H9 (cell line): ENCODE data around the gene CACNA1D. TPM values are rescaled to one million over a fixed set of nuclear protein-coding genes. Genes with fewer than 3 reads are reported as not detected.

ENCODE experiments used
- DNase-seq: peaks from one replicate; pipeline ENCODE4 v3.0.0-alpha.2; 2017
- H2AFZ ChIP-seq: one replicate; pipeline ENCODE4 v1.6.1; 2013; ENCODE audit warnings: mild to moderate bottlenecking, low read length, control low read depth, moderate library complexity
- H2AK5ac ChIP-seq: 2 replicates; pipeline ENCODE4 v1.6.1; 2013; ENCODE audit warnings: low read length, control low read depth, mixed read lengths; ENCODE audit not compliant: insufficient read length
- H2BK120ac ChIP-seq: one replicate; pipeline ENCODE4 v1.6.1; 2013; ENCODE audit warnings: low read depth, mild to moderate bottlenecking, low read length, control low read depth, inconsistent platforms; ENCODE audit not compliant: poor library complexity, severe bottlenecking
- H2BK12ac ChIP-seq: 2 replicates; pipeline ENCODE4 v1.6.1; 2013; ENCODE audit warnings: low read length, control low read depth, mixed read lengths, low read depth; ENCODE audit not compliant: insufficient read length
- H2BK15ac ChIP-seq: 2 replicates; pipeline ENCODE4 v1.6.1; 2013; ENCODE audit warnings: low read depth, low read length, control low read depth
- H2BK20ac ChIP-seq: one replicate; pipeline ENCODE4 v1.6.1; 2013; ENCODE audit warnings: low read depth, mild to moderate bottlenecking, low read length, control low read depth, inconsistent platforms; ENCODE audit not compliant: poor library complexity, severe bottlenecking
- H2BK5ac ChIP-seq: 2 replicates; pipeline ENCODE4 v1.6.1; 2013; ENCODE audit warnings: low read length, control low read depth, mixed read lengths; ENCODE audit not compliant: insufficient read length
- H3K14ac ChIP-seq: 2 replicates; pipeline ENCODE4 v1.6.1; 2013; ENCODE audit warnings: low read length, control low read depth; ENCODE audit not compliant: insufficient read depth
- H3K18ac ChIP-seq: 2 replicates; pipeline ENCODE4 v1.6.1; 2013; ENCODE audit warnings: low read depth, mild to moderate bottlenecking, mixed read lengths, low read length, control low read depth; ENCODE audit not compliant: insufficient read length
- H3K23ac ChIP-seq: 2 replicates; pipeline ENCODE4 v1.6.1; 2013; ENCODE audit warnings: low read length, control low read depth, mixed read lengths, low read depth; ENCODE audit not compliant: insufficient read length
- H3K23me2 ChIP-seq: 2 replicates; pipeline ENCODE4 v1.6.1; 2013; ENCODE audit warnings: low read depth, mild to moderate bottlenecking, mixed read lengths, low read length, control low read depth; ENCODE audit not compliant: insufficient read length, poor library complexity, severe bottlenecking
- H3K27ac ChIP-seq: 2 replicates; pipeline ENCODE4 v1.5.1; 2013; ENCODE audit warnings: low read length, control low read depth, mixed read lengths, low read depth; ENCODE audit not compliant: insufficient read length
- H3K27me3 ChIP-seq: 2 replicates; pipeline ENCODE4 v1.6.1; 2013; ENCODE audit warnings: low read length, control low read depth, inconsistent platforms; ENCODE audit not compliant: insufficient read depth
- H3K4ac ChIP-seq: 2 replicates; pipeline ENCODE4 v1.6.1; 2013; ENCODE audit warnings: low read depth, mild to moderate bottlenecking, control low read depth, inconsistent platforms, low read length, moderate library complexity
- H3K4me1 ChIP-seq: 2 replicates; pipeline ENCODE4 v1.6.1; 2013; ENCODE audit warnings: low read length, control low read depth, inconsistent platforms; ENCODE audit not compliant: insufficient read depth
- H3K4me2 ChIP-seq: 2 replicates; pipeline ENCODE4 v1.6.1; 2013; ENCODE audit warnings: low read length, control low read depth, mixed read lengths; ENCODE audit not compliant: insufficient read length, insufficient read depth
- H3K56ac ChIP-seq: 2 replicates; pipeline ENCODE4 v1.6.1; 2013; ENCODE audit warnings: low read depth, mild to moderate bottlenecking, mixed read lengths, low read length, control low read depth; ENCODE audit not compliant: insufficient read length
- H3K79me1 ChIP-seq: 2 replicates; pipeline ENCODE4 v1.6.1; 2013; ENCODE audit warnings: low read depth, mild to moderate bottlenecking, moderate library complexity, low read length, control low read depth, inconsistent platforms; ENCODE audit not compliant: insufficient read depth, poor library complexity, severe bottlenecking
- H3K79me2 ChIP-seq: 2 replicates; pipeline ENCODE4 v1.6.1; 2013; ENCODE audit warnings: low read length, control low read depth, inconsistent platforms; ENCODE audit not compliant: insufficient read depth
- H3K9ac ChIP-seq: 2 replicates; pipeline ENCODE4 v1.6.1; 2013; ENCODE audit warnings: low read length, control low read depth, mixed read lengths; ENCODE audit not compliant: insufficient read length; ENCODE audit errors: extremely low read depth
- H3K9me3 ChIP-seq: one replicate; pipeline ENCODE4 v1.6.1; 2013; ENCODE audit warnings: low read depth, low read length, inconsistent platforms; ENCODE audit not compliant: control insufficient read depth
- H3T11ph ChIP-seq: one replicate; pipeline ENCODE4 v1.6.1; 2013; ENCODE audit warnings: mild to moderate bottlenecking, low read length, control low read depth, inconsistent platforms
- H4K20me1 ChIP-seq: one replicate; pipeline ENCODE4 v1.6.1; 2013; ENCODE audit not compliant: control insufficient read depth, insufficient read length, insufficient read depth
- H4K5ac ChIP-seq: 2 replicates; pipeline ENCODE4 v1.6.1; 2013; ENCODE audit warnings: low read depth, mild to moderate bottlenecking, mixed read lengths, low read length, control low read depth; ENCODE audit not compliant: insufficient read length
- H4K8ac ChIP-seq: replicated peaks from 2 replicates; pipeline ENCODE4 v1.6.1; 2013; ENCODE audit warnings: low read length, control low read depth, mixed read lengths, low read depth; ENCODE audit not compliant: insufficient read length
- H4K91ac ChIP-seq: 2 replicates; pipeline ENCODE4 v1.6.1; 2013; ENCODE audit warnings: low read depth, mild to moderate bottlenecking, moderate library complexity, mixed read lengths, low read length, control low read depth; ENCODE audit not compliant: insufficient read length
- H3K27ac Mint-ChIP-seq, 3 experiments: 2 replicates in 2 of 3; 3 replicates in 1 of 3; pipeline ENCODE4 v1.8.0; 2020 to 2021; ENCODE audit warnings: mixed read lengths in 3 of 3, mild to moderate bottlenecking in 1 of 3, moderate library complexity in 1 of 3
- H3K27me3 Mint-ChIP-seq: 2 replicates; pipeline ENCODE4 v1.8.0; 2021; ENCODE audit warnings: low read depth, mild to moderate bottlenecking, moderate library complexity, mixed read lengths
- H3K36me3 Mint-ChIP-seq, 3 experiments: 2 replicates in 2 of 3; 3 replicates in 1 of 3; pipeline ENCODE4 v1.8.0; 2020 to 2021; ENCODE audit warnings: low read depth in 3 of 3, mixed read lengths in 3 of 3; ENCODE audit not compliant: insufficient read depth in 1 of 3
- H3K4me1 Mint-ChIP-seq, 2 experiments: 2 replicates each; pipeline ENCODE4 v1.8.0; 2020; ENCODE audit warnings: mixed read lengths in 2 of 2
- H3K4me3 Mint-ChIP-seq, 2 experiments: 2 replicates in 1 of 2; 3 replicates in 1 of 2; pipeline ENCODE4 v1.8.0; 2020 to 2021; ENCODE audit warnings: mild to moderate bottlenecking in 2 of 2, mixed read lengths in 2 of 2, moderate library complexity in 1 of 2
- H3K9me3 Mint-ChIP-seq, 2 experiments: 2 replicates in 1 of 2; 3 replicates in 1 of 2; pipeline ENCODE4 v1.8.0; 2020; ENCODE audit warnings: mild to moderate bottlenecking in 2 of 2, mixed read lengths in 2 of 2, moderate library complexity in 1 of 2
- CTCF ChIP-seq: fragments of 200-600 bp; sonication (generic); conservative IDR thresholded peaks from 3 replicates; pipeline ENCODE4 v1.8.0; 2021; ENCODE audit warnings: antibody characterized with exemption, mild to moderate bottlenecking
- WGBS: extraction: QIAGEN DNeasy Blood & Tissue Kit; methylation state at CpG from one replicate; pipeline ENCODE4 v1.1.7; 2013; ENCODE audit warnings: missing lambda C conversion rate, low lambda C conversion rate, mixed read lengths; ENCODE audit not compliant: insufficient read length; ENCODE audit errors: extremely low coverage; 5-methylcytosine and 5-hydroxymethylcytosine counted together
- total RNA-seq: library from RNA; stranded (reverse); gene quantifications from 2 replicates; pipeline ENCODE4 v1.2.1, GENCODE V29; 2021

Gene CACNA1D
- total RNA-seq, 1 experiment from 2014 or later = 3.5 TPM

GRCh38 chr3:53597136-53597915, 102.9 kb downstream of the CACNA1D start:
- no peak overlapping the region for H2BK5ac ChIP-seq
- H3K27ac Mint-ChIP-seq = no peak overlapping the region
- H2AK5ac ChIP-seq = no peak overlapping the region
- H3K4me1 ChIP-seq = no peaks in the 10 kb centered on the region
- H2BK120ac ChIP-seq = no peak overlapping the region
- no peak overlapping the region for H2BK20ac ChIP-seq
- H3K14ac ChIP-seq = no peak overlapping the region
- H2BK15ac ChIP-seq = no peak overlapping the region
- H3K79me1 ChIP-seq = no peaks in the 10 kb centered on the region
- TF ChIP-seq CTCF = no peak
- no peak overlapping the region for H3K9ac ChIP-seq
- no peak overlapping the region for H2AFZ ChIP-seq
- H3K23ac ChIP-seq = no peak overlapping the region
- no peak overlapping the region for H3K27ac ChIP-seq
- no peaks in the 10 kb centered on the region for H4K20me1 ChIP-seq
- no peaks in the 10 kb centered on the region for H3K27me3 Mint-ChIP-seq
- H3K56ac ChIP-seq = no peak overlapping the region
- no peak overlapping the region for H3K4me3 Mint-ChIP-seq
- H3T11ph ChIP-seq = no peak overlapping the region
- H4K91ac ChIP-seq = no peak overlapping the region
- no peaks in the 10 kb centered on the region for H3K27me3 ChIP-seq
- H4K8ac ChIP-seq = no peak overlapping the region
- WGBS = no CpG with 5 or more reads among the region's 4 CpGs
- no peak overlapping the region for H2BK12ac ChIP-seq
- H3K79me2 ChIP-seq = no peaks in the 10 kb centered on the region
- no peak for DNase-seq
- H3K9me3 Mint-ChIP-seq = 0 out of 5 replicates have a peak, but pooled peaks cover 0 to 3% of the 10 kb centered on the region in 2 experiments
- no peak overlapping the region for H4K5ac ChIP-seq
- H3K9me3 ChIP-seq = no peaks in the 10 kb centered on the region
- no peak overlapping the region for H3K4me2 ChIP-seq
- H3K18ac ChIP-seq = no peak overlapping the region
- no peaks in the 10 kb centered on the region for H3K36me3 Mint-ChIP-seq
- H3K4ac ChIP-seq = no peak overlapping the region
- no peaks in the 10 kb centered on the region for H3K4me1 Mint-ChIP-seq
- H3K23me2 ChIP-seq = no peaks in the 10 kb centered on the region
